CD4-positive, alpha-beta T cell treated with Interleukin-6 for 4 hours (primary cell): ENCODE results near the gene TBKBP1.
A peak's percentile ranks its signal among the peaks of the same experiment; 100 is the strongest.

Source experiments
- DNase-seq: peaks from one replicate; pipeline ENCODE4 v3.0.0-alpha.2; 2020; ENCODE audit warnings: mixed read lengths

The TBKBP1 gene

GRCh38 chr17:47693731-47694580, at the start of gene TBKBP1:
Gene TBKBP1 (plus strand): TSS chr17:47694161. CDS start chr17:47696113, 1,952 bp downstream.
- DNase-seq = peak; percentile 68

DNA sequence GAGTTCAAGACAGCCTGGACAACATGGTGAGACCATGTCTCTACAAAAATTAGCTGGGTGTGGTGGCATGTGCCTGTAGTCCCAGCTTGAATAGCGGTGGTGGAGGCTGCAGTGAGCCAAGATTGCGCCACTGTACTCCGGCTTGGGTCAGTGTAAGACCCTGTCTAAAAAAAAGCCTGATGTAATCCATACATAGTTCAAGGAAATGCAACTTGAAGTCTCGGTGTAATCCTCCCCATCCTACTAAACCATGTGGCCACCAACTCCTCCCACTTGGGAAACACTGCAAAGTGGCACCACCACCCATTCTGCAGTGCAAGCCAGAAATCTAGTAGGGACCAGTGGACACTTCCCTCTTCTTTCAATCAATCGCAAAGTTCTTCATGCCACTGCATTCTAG, 49.6 kb upstream of the TBKBP1 start:
- DNase-seq = no peak

DNA sequence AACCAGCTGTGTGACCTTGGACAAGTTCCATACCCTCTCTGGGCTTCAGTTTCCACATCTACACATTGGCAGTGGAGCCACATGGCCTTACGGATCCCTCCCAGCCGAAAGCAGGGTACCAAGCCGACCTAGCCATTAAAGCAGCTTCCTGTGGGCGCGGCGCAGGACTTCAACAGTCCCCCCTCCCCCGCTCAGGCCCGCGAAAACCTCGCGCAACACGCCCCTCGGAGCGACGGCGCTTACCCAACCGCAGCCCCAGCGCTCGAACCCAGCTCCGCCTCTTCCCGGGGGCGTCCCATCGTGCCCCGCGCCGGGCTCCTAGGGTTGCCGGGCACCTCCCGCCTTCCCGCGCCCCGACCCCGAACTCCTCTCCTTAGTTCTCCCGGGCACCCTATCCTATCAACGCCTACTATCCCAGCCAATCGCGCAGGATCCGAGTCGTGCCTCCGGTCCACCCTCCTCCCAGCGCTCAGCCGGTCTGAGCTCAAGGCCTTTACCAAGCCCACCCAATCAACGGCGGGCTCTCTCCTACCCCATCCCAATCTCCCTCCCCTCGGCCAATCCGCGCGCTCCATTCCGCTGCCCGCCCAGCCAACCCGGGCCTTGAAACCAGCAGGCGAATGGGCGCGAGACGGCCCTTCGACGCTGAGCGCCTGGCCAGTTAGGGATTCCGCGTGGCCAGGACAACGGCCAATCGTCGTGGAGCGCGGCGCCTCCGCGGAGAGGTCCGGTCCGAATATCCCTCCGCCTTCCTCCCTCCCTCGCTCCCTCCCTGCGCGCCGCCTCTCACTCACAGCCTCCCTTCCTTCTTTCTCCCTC, 44.6 kb upstream of the TBKBP1 start, which contains the start of gene KPNB1:
Gene KPNB1, plus strand, starts transcription at position 767 of the 819 bp plus-strand sequence. CDS start 326 bp downstream, outside the sequence.
- DNase-seq = peak; percentile 97

GRCh38 chr17:47649972-47650524, 43.9 kb upstream of the TBKBP1 start:
- DNase-seq = no peak

DNA sequence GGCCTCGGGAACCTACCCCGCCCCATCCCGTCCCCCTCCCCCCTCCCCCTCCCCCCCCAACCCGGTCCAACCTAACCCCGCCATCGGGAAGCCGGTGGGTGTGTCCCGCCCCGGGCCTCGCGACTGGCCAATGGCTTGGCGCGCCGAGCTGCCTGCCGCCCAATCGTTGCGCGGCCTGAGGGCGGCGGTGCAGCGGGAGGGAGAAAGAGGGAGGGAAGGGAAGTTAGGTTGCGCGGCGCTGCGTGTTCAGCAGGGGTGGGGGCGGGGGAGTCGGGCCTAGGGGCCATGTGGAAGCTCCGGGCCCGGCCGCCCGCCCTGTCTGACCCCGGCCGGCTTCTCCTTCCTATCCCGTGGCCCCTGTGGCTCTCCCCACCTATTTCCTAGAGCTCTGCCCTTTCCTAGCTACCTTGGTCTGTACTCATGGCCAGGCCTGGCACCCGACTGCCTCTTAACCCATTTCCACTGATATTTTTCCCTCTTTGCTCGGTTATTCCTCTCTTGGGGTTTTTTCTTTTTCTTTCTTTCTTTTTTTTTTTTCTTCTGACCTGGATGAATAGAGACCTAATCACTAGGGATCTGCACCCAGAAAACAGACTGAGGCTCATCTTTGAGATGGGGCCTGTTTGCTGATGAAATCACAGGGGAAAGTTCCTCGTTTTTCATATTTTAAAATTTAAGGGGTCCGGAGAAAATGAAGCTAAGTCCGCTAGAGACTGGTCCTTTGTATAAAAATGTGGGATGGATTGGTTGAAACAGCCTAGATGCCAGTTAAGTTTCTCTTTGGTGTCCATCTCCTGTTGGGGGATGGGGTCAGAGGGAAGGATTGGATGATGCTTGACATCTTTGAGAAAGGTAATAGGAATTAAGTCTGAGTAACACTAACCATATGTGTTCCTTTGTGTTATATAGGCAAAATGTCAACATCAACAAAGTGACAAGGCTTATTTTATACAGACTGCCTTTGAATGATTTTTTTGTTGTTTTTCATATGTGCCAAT, 43.1 kb upstream of the TBKBP1 start:
- DNase-seq = peak; percentile 96

- DNase-seq = no peak
Measured at GRCh38 chr17:47651704-47652103, 42.3 kb upstream of the TBKBP1 start.

GRCh38 chr17:47652570-47652969, 41.4 kb upstream of the TBKBP1 start:
- no peak for DNase-seq

- no peak for DNase-seq
Measured at GRCh38 chr17:47653442-47653841, 40.5 kb upstream of the TBKBP1 start.

- no peak for DNase-seq
Measured at GRCh38 chr17:47654991-47655390, 39.0 kb upstream of the TBKBP1 start.

GRCh38 chr17:47660064-47660492, 33.9 kb upstream of the TBKBP1 start:
- DNase-seq = peak; percentile 19

GRCh38 chr17:47663912-47664623, 29.9 kb upstream of the TBKBP1 start:
- peak; percentile 69 for DNase-seq

DNA sequence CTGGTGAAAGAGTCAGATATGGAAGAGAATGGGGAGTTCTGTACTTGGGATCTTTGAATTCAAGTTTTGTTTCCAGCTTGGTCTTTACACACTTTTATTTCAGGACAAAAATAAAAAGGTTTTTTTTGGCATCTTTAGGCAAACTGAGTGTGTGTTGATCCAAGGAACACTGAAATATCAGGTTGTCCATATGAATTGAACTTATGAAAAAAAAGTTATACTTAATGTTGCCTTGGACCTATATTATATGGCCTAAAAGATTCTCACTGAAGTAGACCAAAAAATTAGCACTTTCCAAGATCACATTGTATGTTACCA, 29.4 kb upstream of the TBKBP1 start:
- no peak for DNase-seq

- no peak for DNase-seq
Measured at GRCh38 chr17:47665655-47666054, 28.3 kb upstream of the TBKBP1 start.

GRCh38 chr17:47669081-47669480, 24.9 kb upstream of the TBKBP1 start:
- DNase-seq = no peak

GRCh38 chr17:47670064-47670463, 23.9 kb upstream of the TBKBP1 start:
- DNase-seq = no peak

DNA sequence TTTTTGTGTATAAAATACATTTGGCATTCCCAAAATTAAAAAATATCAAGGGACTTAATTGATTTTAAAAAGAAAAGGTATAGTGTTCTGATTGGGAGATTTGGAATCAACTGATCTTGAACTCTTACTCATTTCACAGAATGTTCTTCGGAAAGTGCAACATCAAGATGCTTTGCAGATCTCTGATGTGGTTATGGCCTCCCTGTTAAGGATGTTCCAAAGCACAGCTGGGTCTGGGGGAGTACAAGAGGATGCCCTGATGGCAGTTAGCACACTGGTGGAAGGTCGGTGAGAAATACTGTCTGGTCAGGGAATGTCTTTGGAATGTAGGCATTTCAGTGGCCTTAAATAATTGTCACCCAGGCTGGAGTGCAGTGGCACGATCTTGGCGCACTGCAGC, 19.5 kb upstream of the TBKBP1 start:
- no peak for DNase-seq

- no peak for DNase-seq
Measured at GRCh38 chr17:47675380-47676198, 18.4 kb upstream of the TBKBP1 start.

GRCh38 chr17:47676199-47676472, 17.8 kb upstream of the TBKBP1 start:
- no peak for DNase-seq

GRCh38 chr17:47676510-47677165, 17.3 kb upstream of the TBKBP1 start:
- no peak for DNase-seq

- DNase-seq = no peak
Measured at GRCh38 chr17:47678196-47678595, 15.8 kb upstream of the TBKBP1 start.
